ENCODE data around the gene AQR.

GRCh38 chr15:34933432-34933975 is 36.0 kb downstream of the AQR start:
- no peak for TF ChIP-seq CTCF (IDR thresholded peaks at IDR 0.05 in 2 of 3, conservative IDR thresholded peaks at IDR 0.05 in 1 of 3; ENCODE audit: control insufficient read depth in 2 of 3, extremely low read depth in 1 of 3, insufficient read depth in 1 of 3, low read depth in 3 of 3, low read length in 3 of 3)
- TF ChIP-seq HCFC1 (IDR thresholded peaks at IDR 0.05; ENCODE audit: low read length): no peak

All from GM12878 (cell line).